ENCODE data around the gene QRICH2. TPM values are rescaled to one million over a fixed set of nuclear protein-coding genes. Genes with fewer than 3 reads are reported as not detected.
"Not testable (repeated sequence)": the region's sequence is repeated elsewhere in the genome, so short reads cannot be mapped to it uniquely, and the experiment has no call there.

Gene QRICH2
- total and polyA plus RNA-seq, 2 of the 4 experiments (the other 2 are of a cell fraction): 4.3 to 4.8 TPM

GRCh38 chr17:76244721-76245120 is 63.4 kb downstream of the QRICH2 start:
- intact Hi-C loops (cut with micrococcal nuclease); CTCF ChIA-PET; in situ Hi-C loops (cut with MboI; ENCODE audit: low sequenced_read_pairs); H2BK15ac ChIP-seq (ENCODE audit: low read depth, low read length); H2BK120ac ChIP-seq (ENCODE audit: low read depth, low read length); DNase-seq; H2AK5ac ChIP-seq (ENCODE audit: low read depth, low read length); H3K18ac ChIP-seq (ENCODE audit: low read depth, low read length); H3K27ac ChIP-seq (ENCODE audit: insufficient read depth, low read length); H2BK20ac ChIP-seq (ENCODE audit: low read depth, low read length); H4K20me1 ChIP-seq (ENCODE audit: insufficient read depth, low read length); H3K9ac ChIP-seq (ENCODE audit: low read depth, low read length); H3K79me1 ChIP-seq (ENCODE audit: low read depth in 1 of 2, low read length in 2 of 2); H2AK9ac ChIP-seq (replicated peaks; ENCODE audit: low read depth, low read length, poor library complexity); H3K9me3 ChIP-seq (ENCODE audit: control insufficient read depth, insufficient read depth, low read length); H3K4me1 ChIP-seq (ENCODE audit: control insufficient read depth, insufficient read depth, low read length); H3K4me2 ChIP-seq (ENCODE audit: low read depth, low read length); H3K4ac ChIP-seq (ENCODE audit: low read depth, low read length); H4K5ac ChIP-seq (ENCODE audit: low read depth, low read length); H3K14ac ChIP-seq (replicated peaks; ENCODE audit: low read depth, low read length); H3K9me1 ChIP-seq (ENCODE audit: insufficient read depth, low read length); H3K56ac ChIP-seq (ENCODE audit: extremely low read depth, insufficient read depth, low read length); H3K4me3 ChIP-seq (ENCODE audit: insufficient read depth, low read depth, low read length); H2AFZ ChIP-seq (replicated peaks; ENCODE audit: low read length, poor library complexity); H3K36me3 ChIP-seq (ENCODE audit: control insufficient read depth, insufficient read depth, low read length); H4K8ac ChIP-seq (ENCODE audit: low read depth in 2 of 2, low read length in 2 of 2); dilution Hi-C loops (cut with HindIII; ENCODE audit: low sequenced_read_pairs, unreplicated experiment); H2BK5ac ChIP-seq (ENCODE audit: low read depth, low read length, poor library complexity, severe bottlenecking); BruUV-seq (replicated peaks); H4K91ac ChIP-seq (ENCODE audit: insufficient read depth, low read depth, low read length); ATAC-seq (ENCODE audit: low read depth); H3K23ac ChIP-seq (ENCODE audit: low read depth, low read length): not testable (repeated sequence)
- WGBS, 2 experiments (ENCODE audit: extremely low coverage in 2 of 2, insufficient read length in 1 of 2): 60% methylated on average over 1 of the region's 8 CpGs; no CpG with 5 or more reads in 1 of the 2 experiments
- POLR2A ChIA-PET (ENCODE audit: unreplicated experiment): interaction anchor here (0.7 kb wide), 1 partner anchor 165 kb away, joined by 3 read pairs; no protein-coding TSS in a partner anchor
- peaks cover 18% of the 10 kb centered on the region for H3K27me3 ChIP-seq (ENCODE audit: control insufficient read depth, insufficient read depth, low read length)
